Osteocyte (in vitro differentiated cells): ENCODE measurements around the gene NCOA7. TPM values are rescaled to one million over a fixed set of nuclear protein-coding genes. Genes with fewer than 3 reads are reported as not detected.

Source experiments
- DNase-seq: peaks from one replicate; pipeline ENCODE4 v3.0.0; 2021; ENCODE audit warnings: mixed read lengths; ENCODE audit not compliant: unreplicated experiment; ENCODE audit errors: extremely low spot score
- H3K27ac Mint-ChIP-seq: one replicate; pipeline ENCODE4 v1.8.0; 2021; ENCODE audit warnings: mild to moderate bottlenecking, mixed read lengths; ENCODE audit not compliant: unreplicated experiment
- H3K27me3 Mint-ChIP-seq: one replicate; pipeline ENCODE4 v1.8.0; 2021; ENCODE audit warnings: mixed read lengths; ENCODE audit not compliant: unreplicated experiment
- H3K36me3 Mint-ChIP-seq: one replicate; pipeline ENCODE4 v1.8.0; 2021; ENCODE audit warnings: mixed read lengths; ENCODE audit not compliant: unreplicated experiment
- H3K4me1 Mint-ChIP-seq: one replicate; pipeline ENCODE4 v1.8.0; 2021; ENCODE audit warnings: mixed read lengths; ENCODE audit not compliant: unreplicated experiment
- H3K4me3 Mint-ChIP-seq: one replicate; pipeline ENCODE4 v1.8.0; 2021; ENCODE audit warnings: mild to moderate bottlenecking, moderate library complexity, mixed read lengths; ENCODE audit not compliant: unreplicated experiment
- H3K9me3 Mint-ChIP-seq: one replicate; pipeline ENCODE4 v1.8.0; 2021; ENCODE audit warnings: mixed read lengths; ENCODE audit not compliant: unreplicated experiment
- CTCF ChIP-seq: fragments of 200-600 bp; sonication (generic); IDR thresholded peaks from 2 replicates; pipeline ENCODE4 v1.5.0; 2021; ENCODE audit warnings: antibody characterized with exemption, mild to moderate bottlenecking, moderate library complexity
- total RNA-seq: library from RNA; stranded (reverse); gene quantifications from 2 replicates; pipeline ENCODE4 v1.2.1, GENCODE V29; 2021

The NCOA7 gene
- total RNA-seq, 1 donor from 2014 or later, result 65.7 TPM

- H3K27ac Mint-ChIP-seq, result peak overlapping the region; percentile 96
- peaks cover 47% of the 10 kb centered on the region for H3K4me1 Mint-ChIP-seq
- TF ChIP-seq CTCF, result no peak
- no peaks in the 10 kb centered on the region for H3K27me3 Mint-ChIP-seq
- DNase-seq, result no peak
- H3K36me3 Mint-ChIP-seq, result peaks cover 5% of the 10 kb centered on the region
- H3K9me3 Mint-ChIP-seq, result no peaks in the 10 kb centered on the region
- H3K4me3 Mint-ChIP-seq, result peak overlapping the region; percentile 77
Observed at GRCh38 chr6:125789167-125789566, 1.6 kb upstream of the NCOA7 start.

DNA sequence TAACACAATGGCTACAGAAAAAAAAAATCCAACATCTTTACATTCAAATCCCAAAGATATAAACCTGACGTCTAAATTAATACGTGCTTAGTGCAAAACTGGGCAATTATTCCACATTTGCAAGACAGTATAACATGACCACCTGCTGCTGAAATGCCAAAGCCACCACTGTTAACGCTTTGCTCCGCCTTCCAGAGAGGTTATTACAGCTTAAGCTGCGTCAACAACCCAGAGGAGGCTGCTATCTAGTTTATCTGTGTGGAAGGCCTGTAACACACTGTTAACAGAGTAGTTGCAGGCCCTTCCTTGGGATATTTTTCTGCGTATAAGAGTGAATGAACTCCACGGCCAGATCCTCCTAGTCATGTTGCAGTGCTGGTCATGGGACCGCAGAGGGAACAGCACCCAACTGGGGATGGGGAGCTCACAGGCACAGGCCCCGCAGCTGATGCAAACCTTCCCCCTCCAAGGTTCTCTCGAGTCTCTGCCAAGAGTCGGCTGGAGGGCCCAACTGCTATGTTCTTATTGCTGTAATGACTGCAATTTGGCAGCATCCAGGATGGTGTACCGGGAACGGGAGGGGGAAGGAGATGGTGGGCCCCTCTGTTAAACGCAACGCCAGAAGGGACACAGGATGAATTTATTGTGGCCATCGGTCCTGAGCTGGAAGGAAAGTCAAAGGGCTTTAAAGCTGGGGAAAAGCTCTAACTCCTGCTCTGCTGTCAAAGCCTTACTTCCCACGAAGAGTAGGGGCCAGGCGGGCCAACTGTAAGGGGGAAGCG lies 993 bp upstream of the NCOA7 start:
- Mint-ChIP-seq H3K36me3 (peaks cover 5% of the 10 kb centered on the region), H3K4me1 (peaks cover 48% of the 10 kb centered on the region), H3K27ac (peak overlapping the region; percentile 96), H3K27me3 (no peaks in the 10 kb centered on the region), H3K4me3 (peak overlapping the region; percentile 77), H3K9me3 (no peaks in the 10 kb centered on the region)
- DNase-seq, result no peak
- TF ChIP-seq CTCF, result no peak

DNA sequence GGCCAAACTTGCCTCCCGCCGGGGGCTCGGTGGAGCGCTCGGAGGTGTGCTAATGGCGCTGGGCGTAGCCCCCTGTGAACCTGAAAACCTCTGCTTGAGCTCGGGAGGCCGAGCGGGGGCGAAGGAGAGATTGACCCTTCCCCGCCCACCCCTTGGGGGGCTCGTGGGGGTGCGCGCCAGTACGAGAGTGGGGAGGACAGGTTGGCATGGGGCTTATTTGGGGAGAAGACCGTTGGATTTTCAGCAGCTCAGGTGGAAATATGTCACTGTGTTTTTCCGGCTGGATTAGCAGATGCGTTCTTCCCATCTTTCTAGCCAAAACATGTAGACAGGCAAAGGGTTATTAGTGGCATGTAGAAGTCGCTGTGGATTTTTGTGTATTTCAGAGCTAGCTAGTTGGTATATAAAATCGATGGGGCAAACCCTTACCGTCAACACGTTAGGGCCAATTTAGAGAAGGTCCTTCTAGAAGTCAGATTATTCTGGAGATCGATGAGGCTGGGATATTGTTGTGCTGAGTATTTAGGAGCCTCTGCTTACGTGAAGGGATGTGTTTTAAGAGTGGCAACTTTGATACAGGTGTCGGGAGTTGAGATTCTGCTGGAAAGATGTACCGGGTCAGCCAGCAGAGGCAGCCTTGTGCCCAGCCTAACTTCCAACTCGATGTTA lies 525 bp downstream of the NCOA7 start:
- peak; percentile 71 for TF ChIP-seq CTCF
- no peaks in the 10 kb centered on the region for H3K27me3 Mint-ChIP-seq
- peak overlapping the region; percentile 87 for H3K27ac Mint-ChIP-seq
- no peaks in the 10 kb centered on the region for H3K9me3 Mint-ChIP-seq
- no peak for DNase-seq
- peak overlapping the region; percentile 85 for H3K4me3 Mint-ChIP-seq
- peaks cover 5% of the 10 kb centered on the region for H3K36me3 Mint-ChIP-seq
- peaks cover 55% of the 10 kb centered on the region for H3K4me1 Mint-ChIP-seq

DNA sequence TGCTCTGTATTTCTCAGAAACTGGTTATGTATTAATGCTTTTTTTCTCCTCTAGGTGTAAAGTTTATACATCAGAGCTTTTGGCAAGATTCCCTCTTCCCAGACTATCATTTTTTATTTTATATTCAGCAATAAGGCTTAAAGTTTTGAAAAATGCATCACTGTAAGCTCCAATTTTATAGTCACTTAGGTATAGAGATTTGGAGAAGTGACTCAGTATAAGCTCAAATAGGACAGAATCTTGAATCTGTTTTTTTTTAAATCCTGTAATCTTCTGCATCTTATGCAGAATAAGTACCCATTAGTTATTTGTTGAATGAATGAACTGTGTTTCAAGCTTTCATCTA lies 1.0 kb downstream of the NCOA7 start:
- peaks cover 55% of the 10 kb centered on the region for H3K4me1 Mint-ChIP-seq

More for the DNA sequence above, 1.0 kb downstream of the NCOA7 start:
- no peaks in the 10 kb centered on the region for H3K27me3 Mint-ChIP-seq
- H3K36me3 Mint-ChIP-seq, result peaks cover 5% of the 10 kb centered on the region
- H3K27ac Mint-ChIP-seq, result peak overlapping the region; percentile 87
- DNase-seq, result no peak
- TF ChIP-seq CTCF, result no peak
- no peaks in the 10 kb centered on the region for H3K9me3 Mint-ChIP-seq
- peak overlapping the region; percentile 85 for H3K4me3 Mint-ChIP-seq
